Stimulated activated CD8-positive, alpha-beta memory T cell treated with anti-CD3 and anti-CD28 coated beads, Interleukin-4, amount 100 ng/mL, for 4 hours (primary cell): Measurements from ENCODE around the gene STARD3.
A peak's percentile ranks its signal among the peaks of the same experiment; 100 is the strongest.

Source experiments
- DNase-seq, 2 donors: peaks; one replicate each; pipeline ENCODE4 v3.0.0-alpha.2; 2020; ENCODE audit warnings: low read depth in 2 of 2, low spot score in 1 of 2

Gene STARD3

GRCh38 chr17:39659279-39660010, 22.5 kb downstream of the STARD3 start:
- DNase-seq, result no peak

GRCh38 chr17:39660011-39660360, 23.0 kb downstream of the STARD3 start:
- no peak for DNase-seq

GRCh38 chr17:39660397-39661385, 23.7 kb downstream of the STARD3 start:
- no peak for DNase-seq

- DNase-seq, result no peak
Observed at GRCh38 chr17:39661744-39662541, 25.0 kb downstream of the STARD3 start.

- DNase-seq, result no peak
Observed at GRCh38 chr17:39662551-39663339, 25.8 kb downstream of the STARD3 start.

GRCh38 chr17:39663340-39663687, 26.4 kb downstream of the STARD3 start:
- no peak for DNase-seq

- DNase-seq, result no peak
Observed at GRCh38 chr17:39663688-39664580, 27.0 kb downstream of the STARD3 start.

- DNase-seq, result no peak
Observed at GRCh38 chr17:39664581-39665561, 27.9 kb downstream of the STARD3 start, which contains the start of gene TCAP. TSS of gene TCAP (plus strand) at chr17:39665349. CDS start at chr17:39665360, 11 bp downstream.

- no peak for DNase-seq
Observed at GRCh38 chr17:39665642-39666224, 28.8 kb downstream of the STARD3 start.

GRCh38 chr17:39666231-39666600, 29.3 kb downstream of the STARD3 start:
- no peak for DNase-seq

- no peak for DNase-seq
Observed at GRCh38 chr17:39666601-39667261, 29.8 kb downstream of the STARD3 start.

- no peak for DNase-seq
Observed at GRCh38 chr17:39667262-39667944, 30.5 kb downstream of the STARD3 start.

- peak in 1 of 2 donors; percentile 40 for DNase-seq
Observed at GRCh38 chr17:39667945-39668924, 31.3 kb downstream of the STARD3 start, which contains the start of gene PNMT. TSS of gene PNMT (plus strand) at chr17:39668453. CDS start at chr17:39668476, 23 bp downstream.

GRCh38 chr17:39669897-39670735, 33.2 kb downstream of the STARD3 start:
- no peak for DNase-seq

- DNase-seq, result no peak
Observed at GRCh38 chr17:39670746-39671145, 33.8 kb downstream of the STARD3 start.
